Measurements from ENCODE around the gene ERP27.

Gene ERP27

GRCh38 chr12:14938301-14938700 is at the start of gene ERP27:
Gene ERP27 (minus strand): TSS chr12:14938537. CDS start chr12:14938508, 29 bp downstream.
- no peak for DNase-seq (ENCODE audit: low read depth, low spot score)

GRCh38 chr12:14988035-14988434 is 49.7 kb upstream of the ERP27 start:
- no peak for DNase-seq (ENCODE audit: low read depth, low spot score)

- no peak for DNase-seq (ENCODE audit: low read depth, low spot score)
Measured at GRCh38 chr12:14986449-14986848, 48.1 kb upstream of the ERP27 start.

GRCh38 chr12:14984766-14985285 is 46.5 kb upstream of the ERP27 start:
- no peak for DNase-seq (ENCODE audit: low read depth, low spot score)

GRCh38 chr12:14984036-14984435 is 45.7 kb upstream of the ERP27 start:
- no peak for DNase-seq (ENCODE audit: low read depth, low spot score)

GRCh38 chr12:14982991-14983390 is 44.7 kb upstream of the ERP27 start:
- no peak for DNase-seq (ENCODE audit: low read depth, low spot score)

- DNase-seq (ENCODE audit: low read depth, low spot score): no peak
Measured at GRCh38 chr12:14982562-14982961, 44.2 kb upstream of the ERP27 start.

- DNase-seq (ENCODE audit: low read depth, low spot score): no peak
Measured at GRCh38 chr12:14981049-14981448, 42.7 kb upstream of the ERP27 start.

- DNase-seq (ENCODE audit: low read depth, low spot score): no peak
Measured at GRCh38 chr12:14979468-14979867, 41.1 kb upstream of the ERP27 start.

- no peak for DNase-seq (ENCODE audit: low read depth, low spot score)
Measured at GRCh38 chr12:14976658-14977057, 38.3 kb upstream of the ERP27 start.

- DNase-seq (ENCODE audit: low read depth, low spot score): no peak
Measured at GRCh38 chr12:14975457-14975856, 37.1 kb upstream of the ERP27 start.

- no peak for DNase-seq (ENCODE audit: low read depth, low spot score)
Measured at GRCh38 chr12:14974633-14975032, 36.3 kb upstream of the ERP27 start.

- DNase-seq (ENCODE audit: low read depth, low spot score): no peak
Measured at GRCh38 chr12:14972816-14973215, 34.5 kb upstream of the ERP27 start, which contains the start of gene PDE6H. Gene PDE6H (plus strand): TSS chr12:14973042. CDS start chr12:14978013, 4,971 bp downstream.

GRCh38 chr12:14970473-14970872 is 32.1 kb upstream of the ERP27 start:
- DNase-seq (ENCODE audit: low read depth, low spot score): no peak

- no peak for DNase-seq (ENCODE audit: low read depth, low spot score)
Measured at GRCh38 chr12:14968478-14968877, 30.1 kb upstream of the ERP27 start.

GRCh38 chr12:14965221-14965620 is 26.9 kb upstream of the ERP27 start:
- no peak for DNase-seq (ENCODE audit: low read depth, low spot score)

- DNase-seq (ENCODE audit: low read depth, low spot score): no peak
Measured at GRCh38 chr12:14964406-14964805, 26.1 kb upstream of the ERP27 start.

GRCh38 chr12:14963520-14963919 is 25.2 kb upstream of the ERP27 start:
- no peak for DNase-seq (ENCODE audit: low read depth, low spot score)

GRCh38 chr12:14962797-14963196 is 24.5 kb upstream of the ERP27 start:
- no peak for DNase-seq (ENCODE audit: low read depth, low spot score)

GRCh38 chr12:14962153-14962539 is 23.8 kb upstream of the ERP27 start:
- DNase-seq (ENCODE audit: low read depth, low spot score): no peak

GRCh38 chr12:14961466-14962152 is 23.3 kb upstream of the ERP27 start, which contains the start of gene ARHGDIB:
Gene ARHGDIB (minus strand): TSS chr12:14961601. CDS start chr12:14950712, 10,889 bp downstream.
- peak; percentile 71 for DNase-seq (ENCODE audit: low read depth, low spot score)

- no peak for DNase-seq (ENCODE audit: low read depth, low spot score)
Measured at GRCh38 chr12:14960548-14961465, 22.5 kb upstream of the ERP27 start.

All from activated CD4-positive, CD25-positive, alpha-beta regulatory T cell treated with anti-CD3 and anti-CD28 coated beads, Interleukin-2, amount 50 U/mL, for 16 hours (primary cell).